Measurements from ENCODE around the gene BACE2.

The BACE2 gene

GRCh38 chr21:41156142-41156541, 11.8 kb upstream of the BACE2 start:
- in situ Hi-C loops (cut with HindIII; ENCODE audit: low sequenced_read_pairs) = no loop called here
- TF ChIP-seq, protein P1, sequence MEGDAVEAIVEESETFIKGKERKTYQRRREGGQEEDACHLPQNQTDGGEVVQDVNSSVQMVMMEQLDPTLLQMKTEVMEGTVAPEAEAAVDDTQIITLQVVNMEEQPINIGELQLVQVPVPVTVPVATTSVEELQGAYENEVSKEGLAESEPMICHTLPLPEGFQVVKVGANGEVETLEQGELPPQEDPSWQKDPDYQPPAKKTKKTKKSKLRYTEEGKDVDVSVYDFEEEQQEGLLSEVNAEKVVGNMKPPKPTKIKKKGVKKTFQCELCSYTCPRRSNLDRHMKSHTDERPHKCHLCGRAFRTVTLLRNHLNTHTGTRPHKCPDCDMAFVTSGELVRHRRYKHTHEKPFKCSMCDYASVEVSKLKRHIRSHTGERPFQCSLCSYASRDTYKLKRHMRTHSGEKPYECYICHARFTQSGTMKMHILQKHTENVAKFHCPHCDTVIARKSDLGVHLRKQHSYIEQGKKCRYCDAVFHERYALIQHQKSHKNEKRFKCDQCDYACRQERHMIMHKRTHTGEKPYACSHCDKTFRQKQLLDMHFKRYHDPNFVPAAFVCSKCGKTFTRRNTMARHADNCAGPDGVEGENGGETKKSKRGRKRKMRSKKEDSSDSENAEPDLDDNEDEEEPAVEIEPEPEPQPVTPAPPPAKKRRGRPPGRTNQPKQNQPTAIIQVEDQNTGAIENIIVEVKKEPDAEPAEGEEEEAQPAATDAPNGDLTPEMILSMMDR (IDR thresholded peaks at IDR 0.05; ENCODE audit: low read depth, low read length) = no peak

DNA sequence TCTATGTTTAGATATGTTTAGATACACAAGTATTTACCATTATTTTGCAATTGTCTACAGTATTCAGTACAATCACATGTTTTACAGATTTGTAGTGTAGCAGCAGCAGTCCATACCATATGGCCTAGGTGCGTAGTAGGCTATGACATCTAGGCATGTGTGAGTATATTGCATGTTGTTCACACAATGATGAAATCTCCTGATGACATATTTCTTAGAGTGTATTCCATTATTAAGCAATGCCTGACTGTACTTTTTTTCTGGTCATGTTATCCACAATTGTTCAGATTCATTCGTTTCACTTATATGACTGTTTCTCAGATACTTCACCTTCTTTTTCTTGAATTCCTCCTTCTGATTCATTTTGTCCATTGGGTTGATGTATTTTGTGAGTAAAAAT, 9.9 kb upstream of the BACE2 start:
- in situ Hi-C loops (cut with HindIII; ENCODE audit: low sequenced_read_pairs) = no loop called here
- TF ChIP-seq, protein P1 (IDR thresholded peaks at IDR 0.05; ENCODE audit: low read depth, low read length) = no peak
- DNase-seq (ENCODE audit: low read depth, low spot score) = no peak
- no peak overlapping the region for H3K4me3 ChIP-seq (ENCODE audit: low read depth, low read length)

More at GRCh38 chr21:41156142-41156541, 11.8 kb upstream of the BACE2 start:
- no peak overlapping the region for H3K4me3 ChIP-seq (ENCODE audit: low read depth, low read length)
- no peak for DNase-seq (ENCODE audit: low read depth, low spot score)

GRCh38 chr21:41160036-41160435, 7.9 kb upstream of the BACE2 start:
- H3K4me3 ChIP-seq (ENCODE audit: low read depth, low read length) = no peak overlapping the region
- no peak for DNase-seq (ENCODE audit: low read depth, low spot score)
- TF ChIP-seq, protein P1 (IDR thresholded peaks at IDR 0.05; ENCODE audit: low read depth, low read length) = no peak
- in situ Hi-C loops (cut with HindIII; ENCODE audit: low sequenced_read_pairs) = no loop called here

DNA sequence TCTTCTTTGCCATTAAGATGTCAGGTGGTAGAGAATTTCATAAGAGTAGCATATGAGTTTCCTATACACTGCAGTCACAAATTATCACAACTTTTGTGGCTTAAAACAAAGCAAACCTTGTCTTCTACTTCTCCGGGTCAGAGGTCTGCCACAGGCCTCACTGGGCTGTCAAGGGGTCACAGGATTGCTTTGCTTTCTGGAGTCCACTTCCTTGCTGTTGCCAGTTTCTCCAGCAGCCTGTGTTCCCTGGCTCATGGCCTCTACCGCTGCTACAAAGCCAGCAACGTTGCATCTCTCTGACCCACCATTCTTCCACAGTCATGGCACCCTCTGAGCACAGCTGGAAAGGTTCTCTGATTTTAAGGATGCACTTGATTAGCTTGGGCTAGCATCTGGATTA, 6.5 kb upstream of the BACE2 start:
- no peak for DNase-seq (ENCODE audit: low read depth, low spot score)
- in situ Hi-C loops (cut with HindIII; ENCODE audit: low sequenced_read_pairs) = no loop called here
- H3K4me3 ChIP-seq (ENCODE audit: low read depth, low read length) = no peak overlapping the region
- TF ChIP-seq, protein P1 (IDR thresholded peaks at IDR 0.05; ENCODE audit: low read depth, low read length) = no peak

GRCh38 chr21:41162096-41162495, 5.9 kb upstream of the BACE2 start:
- TF ChIP-seq, protein P1 (IDR thresholded peaks at IDR 0.05; ENCODE audit: low read depth, low read length) = no peak
- in situ Hi-C loops (cut with HindIII; ENCODE audit: low sequenced_read_pairs) = no loop called here
- no peak for DNase-seq (ENCODE audit: low read depth, low spot score)
- no peak overlapping the region for H3K4me3 ChIP-seq (ENCODE audit: low read depth, low read length)

- in situ Hi-C loops (cut with HindIII; ENCODE audit: low sequenced_read_pairs) = no loop called here
- TF ChIP-seq, protein P1 (IDR thresholded peaks at IDR 0.05; ENCODE audit: low read depth, low read length) = no peak
- no peak for DNase-seq (ENCODE audit: low read depth, low spot score)
- H3K4me3 ChIP-seq (ENCODE audit: low read depth, low read length) = no peak overlapping the region
These were observed 4.9 kb upstream of the BACE2 start for GRCh38 chr21:41163091-41163490.

DNA sequence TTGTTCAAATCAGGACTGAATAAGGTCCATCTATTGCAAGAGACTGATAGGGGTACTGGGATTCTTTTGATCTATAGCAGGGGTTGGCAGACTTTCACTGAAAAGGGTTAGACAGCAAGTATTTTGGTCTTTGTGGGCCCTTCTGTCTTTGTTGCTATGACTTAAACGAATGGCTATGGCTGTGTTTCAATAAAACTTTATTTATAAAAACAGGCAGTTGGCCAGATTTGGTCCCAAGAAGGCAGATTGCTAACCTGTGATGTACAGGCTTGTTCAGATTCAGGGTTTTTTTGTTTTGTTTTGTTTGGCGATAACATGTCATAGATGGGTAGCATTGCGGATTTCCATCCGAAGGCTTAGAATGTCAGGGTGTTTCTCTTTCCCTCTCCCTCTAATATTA, 3.9 kb upstream of the BACE2 start:
- in situ Hi-C loops (cut with HindIII; ENCODE audit: low sequenced_read_pairs) = no loop called here
- TF ChIP-seq, protein P1 (IDR thresholded peaks at IDR 0.05; ENCODE audit: low read depth, low read length) = no peak
- no peak for DNase-seq (ENCODE audit: low read depth, low spot score)
- H3K4me3 ChIP-seq (ENCODE audit: low read depth, low read length) = no peak overlapping the region

All from astrocyte of the spinal cord (primary cell).